Epithelial cell of proximal tubule (primary cell): ENCODE data around the gene ST6GALNAC2. TPM values are rescaled to one million over a fixed set of nuclear protein-coding genes. Genes with fewer than 3 reads are reported as not detected.

Source experiments
- DNase-seq: peaks from one replicate; pipeline ENCODE4 v3.0.0-alpha.2; 2011; ENCODE audit warnings: low read depth
- H3K4me3 ChIP-seq: 2 replicates; pipeline ENCODE4 v1.5.1; 2011; ENCODE audit warnings: low read depth, mild to moderate bottlenecking, low read length
- total RNA-seq: library from RNA; depleted of rRNA; stranded (reverse); fragments of >200 nt; gene quantifications from 2 replicates; pipeline ENCODE4 v1.2.3, GENCODE V29; 2015
- TF ChIP-seq, protein P1 (sequence below): conservative IDR thresholded peaks from 2 replicates; pipeline ENCODE4 v1.5.1; 2012; ENCODE audit warnings: low read depth, mild to moderate bottlenecking, low read length

The ST6GALNAC2 gene
- total RNA-seq: 1.4 and 2.9 TPM in 2 replicates

DNA sequence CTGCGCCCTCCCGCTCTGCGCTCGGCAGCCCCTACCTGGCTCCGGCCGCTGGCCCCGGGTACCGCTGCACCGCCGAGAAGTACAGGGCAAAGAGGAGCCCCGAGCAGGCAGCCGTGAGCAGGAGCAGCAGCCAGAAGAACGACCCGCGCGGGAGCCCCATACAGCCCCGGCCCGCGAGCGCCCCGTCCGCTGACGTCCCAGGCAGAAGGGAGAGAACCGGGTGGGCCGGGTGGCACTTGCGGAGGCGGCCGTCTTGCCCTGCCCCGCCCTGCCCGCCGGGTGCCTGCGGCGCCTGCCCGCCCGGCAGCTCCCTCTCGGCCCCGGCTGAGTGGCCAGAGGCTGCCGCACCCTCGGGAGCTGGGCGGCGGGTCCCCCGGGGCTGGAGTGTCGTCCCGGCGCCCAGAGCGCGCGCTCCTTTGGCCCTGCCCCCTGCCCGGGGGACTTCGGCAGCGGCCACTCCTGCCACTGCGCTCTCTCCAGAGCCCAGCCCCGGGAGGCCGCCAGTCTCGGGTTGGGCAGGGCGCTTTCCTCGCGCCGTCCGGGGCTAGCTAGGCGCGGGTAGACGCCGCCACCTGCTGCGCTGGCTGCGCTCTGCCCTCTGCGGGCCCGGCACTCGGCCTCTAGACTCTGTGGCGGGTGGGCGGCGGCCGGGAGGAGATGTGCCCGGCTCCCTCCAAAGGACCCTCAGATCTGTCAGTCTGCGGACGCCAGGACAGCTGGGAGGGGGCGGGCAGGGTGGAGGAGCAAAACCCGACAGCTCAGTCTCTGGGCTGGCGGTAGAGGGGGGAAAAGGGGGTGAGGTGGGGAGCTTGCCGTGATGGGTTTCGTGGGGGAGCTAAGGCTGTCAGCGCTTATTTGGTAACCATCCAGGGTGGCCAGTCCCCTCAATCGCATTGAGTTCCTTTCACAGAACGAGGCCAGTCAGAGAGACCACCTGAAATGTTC, at the start of gene ST6GALNAC2:
Gene ST6GALNAC2, minus strand, starts transcription at position 212 of the 945 bp plus-strand sequence. Its CDS starts 52 bp downstream, at position 160.
- TF ChIP-seq, protein P1, sequence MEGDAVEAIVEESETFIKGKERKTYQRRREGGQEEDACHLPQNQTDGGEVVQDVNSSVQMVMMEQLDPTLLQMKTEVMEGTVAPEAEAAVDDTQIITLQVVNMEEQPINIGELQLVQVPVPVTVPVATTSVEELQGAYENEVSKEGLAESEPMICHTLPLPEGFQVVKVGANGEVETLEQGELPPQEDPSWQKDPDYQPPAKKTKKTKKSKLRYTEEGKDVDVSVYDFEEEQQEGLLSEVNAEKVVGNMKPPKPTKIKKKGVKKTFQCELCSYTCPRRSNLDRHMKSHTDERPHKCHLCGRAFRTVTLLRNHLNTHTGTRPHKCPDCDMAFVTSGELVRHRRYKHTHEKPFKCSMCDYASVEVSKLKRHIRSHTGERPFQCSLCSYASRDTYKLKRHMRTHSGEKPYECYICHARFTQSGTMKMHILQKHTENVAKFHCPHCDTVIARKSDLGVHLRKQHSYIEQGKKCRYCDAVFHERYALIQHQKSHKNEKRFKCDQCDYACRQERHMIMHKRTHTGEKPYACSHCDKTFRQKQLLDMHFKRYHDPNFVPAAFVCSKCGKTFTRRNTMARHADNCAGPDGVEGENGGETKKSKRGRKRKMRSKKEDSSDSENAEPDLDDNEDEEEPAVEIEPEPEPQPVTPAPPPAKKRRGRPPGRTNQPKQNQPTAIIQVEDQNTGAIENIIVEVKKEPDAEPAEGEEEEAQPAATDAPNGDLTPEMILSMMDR: peak; percentile 42
- DNase-seq: no peak
- peak within 1 kb of the TSS; percentile 69 for H3K4me3 ChIP-seq

DNA sequence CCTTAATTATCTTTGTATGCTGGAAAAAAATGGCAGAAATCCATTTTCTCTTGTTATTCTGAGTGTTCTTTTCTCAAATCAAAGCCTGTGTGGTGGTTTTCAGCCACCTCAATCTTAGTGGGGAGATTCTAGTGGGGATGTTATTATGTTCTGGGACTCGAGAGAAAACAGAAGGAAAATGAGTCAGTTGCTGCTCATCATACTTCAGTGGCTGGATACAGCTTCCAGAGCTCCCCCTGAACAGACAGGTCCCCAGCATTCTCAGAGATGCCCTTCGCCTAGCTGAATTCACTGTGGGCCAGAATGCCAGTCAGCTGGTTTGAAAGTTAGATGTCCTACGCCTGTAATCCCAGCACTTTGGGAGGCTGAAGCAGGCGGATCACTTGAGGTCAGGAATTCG, 49.4 kb upstream of the ST6GALNAC2 start:
- TF ChIP-seq, protein P1: no peak
- DNase-seq: no peak
- H3K4me3 ChIP-seq: no peak overlapping the region

DNA sequence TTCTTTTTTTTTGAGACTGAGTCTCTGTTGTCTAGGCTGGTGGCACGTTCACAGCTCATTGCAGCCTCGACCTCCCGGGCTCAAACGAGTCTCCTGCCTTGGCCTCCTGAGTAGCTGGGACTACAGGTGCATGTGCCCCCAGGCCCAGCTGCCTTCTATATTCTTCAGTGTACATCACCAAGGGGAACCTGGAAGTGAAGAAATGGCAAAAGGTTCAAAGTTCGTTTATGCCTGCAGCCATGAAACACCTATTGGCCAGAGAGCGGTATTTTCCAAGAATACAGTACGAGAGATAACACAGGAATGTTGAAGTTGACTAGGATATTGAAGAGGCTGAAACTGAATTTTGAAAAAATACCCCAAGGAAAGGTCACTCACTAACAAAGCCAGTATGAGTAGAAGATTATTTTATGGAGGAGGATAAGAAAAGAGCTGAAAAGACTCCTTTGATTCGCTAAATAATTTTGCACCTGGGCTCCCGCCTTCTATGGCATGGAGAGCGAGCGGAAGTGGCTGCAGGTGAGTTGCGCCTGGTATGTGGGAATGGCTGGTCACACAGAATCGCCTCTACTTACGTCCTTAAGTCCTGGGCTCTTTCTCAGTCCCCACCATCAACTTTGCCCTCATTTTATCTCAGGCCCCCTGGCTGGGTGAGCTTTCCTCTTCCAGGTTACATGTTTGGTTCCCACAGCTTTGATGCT, 48.1 kb upstream of the ST6GALNAC2 start:
- DNase-seq: no peak
- H3K4me3 ChIP-seq: no peak overlapping the region
- TF ChIP-seq, protein P1: no peak

DNA sequence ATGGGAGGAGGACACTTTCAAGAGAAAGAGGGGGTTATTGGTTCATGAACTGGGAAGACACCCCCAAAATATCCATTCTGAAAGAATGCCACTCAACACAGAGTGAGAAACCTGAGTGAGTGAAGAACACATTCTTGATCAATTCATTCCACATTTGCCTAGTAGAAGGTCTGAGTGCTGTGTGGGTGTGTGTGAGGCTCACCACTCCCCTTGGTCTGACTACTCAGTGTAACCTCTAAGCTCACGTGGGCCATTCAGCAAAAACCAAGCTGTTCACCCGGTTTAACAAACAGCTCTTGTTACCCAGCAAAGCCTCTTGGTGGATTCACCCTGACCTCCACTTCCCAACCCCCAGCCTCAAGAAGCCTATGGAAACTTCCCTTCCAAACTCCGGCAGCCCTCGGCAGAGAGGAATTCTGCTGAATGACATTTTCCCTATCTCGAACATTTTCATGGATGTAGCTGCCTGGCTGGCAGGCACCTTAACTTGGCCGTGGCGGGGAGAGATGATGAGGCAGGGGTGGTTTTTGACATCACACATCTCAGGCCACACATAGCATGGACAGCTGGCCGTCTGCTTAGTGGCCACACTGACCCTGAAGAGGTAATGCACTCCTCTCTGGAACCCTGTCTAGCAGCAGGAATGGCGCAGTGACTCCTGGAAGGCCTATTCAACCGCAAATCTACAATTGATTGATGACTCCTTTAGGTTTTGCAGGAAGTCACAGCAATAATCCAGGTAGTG, 46.3 kb upstream of the ST6GALNAC2 start:
- DNase-seq: no peak
- TF ChIP-seq, protein P1: no peak

DNA sequence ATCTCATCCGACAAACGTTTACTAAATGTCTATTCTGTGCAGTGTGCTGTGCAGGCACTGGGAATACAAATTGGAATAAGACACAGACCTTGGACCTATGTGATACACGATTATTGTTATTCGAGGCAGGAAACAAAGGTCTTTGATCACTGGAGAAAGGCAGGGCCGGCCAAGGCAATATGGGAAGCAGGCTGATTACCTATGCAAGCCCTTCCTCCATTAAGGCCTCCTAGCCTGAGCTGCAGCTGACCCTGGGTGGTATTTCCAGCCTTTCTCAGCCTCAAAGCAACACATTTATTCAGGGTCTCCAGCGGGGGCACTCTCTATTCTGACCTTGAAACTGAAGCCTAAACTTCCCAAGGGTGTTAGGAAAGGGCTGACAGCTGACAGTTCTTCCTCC, 44.5 kb upstream of the ST6GALNAC2 start:
- DNase-seq: no peak
- TF ChIP-seq, protein P1: no peak

More for the DNA sequence above, 46.3 kb upstream of the ST6GALNAC2 start:
- no peak overlapping the region for H3K4me3 ChIP-seq

DNA sequence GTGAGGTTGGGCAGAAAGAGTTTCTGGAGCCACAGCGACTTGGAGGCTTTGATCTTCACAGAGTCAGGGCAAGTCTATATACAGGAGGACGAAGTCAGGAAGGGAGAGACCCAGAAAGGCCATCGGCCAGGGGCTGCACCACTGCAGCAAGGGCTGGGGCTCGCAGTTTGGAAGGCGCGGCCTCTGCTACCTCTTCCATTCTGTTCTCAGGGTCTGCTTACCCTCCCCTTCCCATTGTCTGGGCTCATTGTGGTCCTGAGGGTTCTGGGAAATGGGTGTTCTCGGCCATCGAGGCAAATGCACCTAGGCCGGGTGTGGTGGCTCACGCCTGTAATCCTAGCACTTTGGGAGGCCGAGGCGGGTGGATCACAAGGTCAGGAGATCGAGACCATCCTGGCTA, 41.9 kb upstream of the ST6GALNAC2 start:
- no peak overlapping the region for H3K4me3 ChIP-seq
- DNase-seq: no peak
- TF ChIP-seq, protein P1: no peak

More for the DNA sequence above, 44.5 kb upstream of the ST6GALNAC2 start:
- no peak overlapping the region for H3K4me3 ChIP-seq
